Measurements from ENCODE around the gene ASIC2.

Gene ASIC2

DNA sequence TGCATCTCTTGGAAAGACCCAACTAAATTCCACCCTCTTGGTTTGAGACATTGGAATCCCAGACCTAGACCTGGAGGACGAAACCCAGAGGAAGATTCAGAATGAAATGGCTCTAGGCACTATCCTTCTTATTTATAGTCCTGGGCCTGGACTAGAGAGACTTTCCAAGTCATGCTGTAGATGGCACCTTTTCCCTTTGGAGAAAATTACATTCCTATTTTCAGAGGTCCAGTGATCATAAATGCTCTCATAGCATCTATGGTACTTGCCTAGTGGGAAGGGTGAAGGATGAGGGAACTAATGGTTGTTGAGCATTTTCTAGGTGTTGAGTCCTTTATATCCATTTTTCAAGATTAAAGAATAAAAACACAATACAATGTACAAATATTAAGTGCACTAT, 264.3 kb downstream of the ASIC2 start:
- no peak for DNase-seq (ENCODE audit: low read depth in 2 of 2, low spot score in 1 of 2)

DNA sequence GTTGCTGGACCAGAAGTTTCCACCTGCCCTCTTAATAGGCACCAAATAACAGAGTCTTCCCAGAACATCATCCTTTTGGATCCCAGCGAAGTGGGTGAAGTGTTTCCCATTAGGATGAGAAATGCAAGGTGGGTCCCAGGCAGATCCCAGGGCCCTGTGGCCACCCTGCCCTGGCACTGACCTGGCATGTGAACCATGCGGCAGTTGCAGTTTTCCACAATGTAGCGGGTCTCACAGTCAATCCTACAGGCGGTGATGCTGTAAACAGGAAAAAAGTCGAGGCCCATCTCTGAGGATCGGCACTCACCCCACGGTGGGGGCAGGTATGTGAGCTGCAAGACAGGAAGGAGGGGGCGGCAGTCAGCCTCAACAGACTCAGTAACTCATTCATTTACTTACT, 265.0 kb downstream of the ASIC2 start:
- no peak for DNase-seq (ENCODE audit: low read depth in 2 of 2, low spot score in 1 of 2)

DNA sequence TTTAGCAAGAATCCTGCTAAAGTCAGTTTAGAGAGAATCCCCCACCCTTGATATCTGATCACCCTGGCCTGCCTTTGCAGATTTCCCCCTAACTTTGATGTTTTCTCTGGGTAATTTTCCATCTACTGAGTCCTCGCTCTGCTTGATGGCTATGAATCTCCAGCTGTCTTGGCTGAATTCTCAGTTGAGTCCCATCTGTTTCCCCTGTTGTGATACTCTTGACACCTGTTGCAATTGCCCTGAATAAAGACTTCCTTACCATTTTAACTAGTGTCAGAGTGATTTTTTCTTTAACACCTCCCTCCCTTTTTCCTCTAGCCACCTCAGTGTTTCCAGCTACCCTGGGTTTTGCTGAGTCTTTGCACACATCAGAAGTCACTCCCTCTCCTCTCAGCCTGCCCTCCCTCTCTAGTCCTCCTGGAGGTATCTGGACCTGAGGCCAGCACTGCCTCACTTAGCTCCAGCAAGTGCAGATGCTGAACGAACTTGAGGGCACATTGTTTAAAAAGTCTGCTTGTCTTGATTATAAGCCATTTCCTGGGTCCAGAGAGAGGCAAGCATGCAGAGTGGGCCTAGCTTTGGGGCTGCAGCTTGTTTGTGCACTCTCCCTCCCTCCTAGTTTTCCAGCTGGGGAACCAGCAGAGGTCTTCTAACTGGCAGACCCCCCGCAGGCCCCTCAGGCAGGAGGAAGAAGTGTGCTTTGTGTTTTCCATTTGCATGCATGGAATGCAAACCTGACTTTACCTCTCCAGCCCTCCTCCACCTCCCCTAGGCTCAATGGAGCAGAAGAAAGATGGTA, 268.2 kb downstream of the ASIC2 start:
- no peak for DNase-seq (ENCODE audit: low read depth in 2 of 2, low spot score in 1 of 2)

DNA sequence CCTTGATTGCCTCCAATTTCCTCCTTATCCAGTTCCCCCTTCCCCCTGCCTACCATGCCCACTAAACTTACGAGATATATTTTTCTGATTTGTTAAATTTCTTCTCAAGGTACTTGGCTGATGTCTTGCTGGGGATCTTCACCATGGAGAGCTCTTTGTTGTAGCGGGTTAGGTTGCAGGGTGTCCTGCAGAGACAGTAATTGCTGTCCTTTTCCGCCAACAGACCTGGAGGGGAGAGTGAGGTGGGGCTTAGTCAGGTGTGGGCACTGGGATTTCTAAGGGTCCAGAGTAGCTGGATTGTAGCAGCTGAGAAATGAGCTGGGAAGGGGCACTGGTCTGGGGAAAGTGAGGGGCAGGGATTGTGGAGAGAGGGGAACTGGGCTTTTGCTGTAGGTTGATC, 269.3 kb downstream of the ASIC2 start:
- DNase-seq (ENCODE audit: low read depth in 2 of 2, low spot score in 1 of 2) = no peak

DNA sequence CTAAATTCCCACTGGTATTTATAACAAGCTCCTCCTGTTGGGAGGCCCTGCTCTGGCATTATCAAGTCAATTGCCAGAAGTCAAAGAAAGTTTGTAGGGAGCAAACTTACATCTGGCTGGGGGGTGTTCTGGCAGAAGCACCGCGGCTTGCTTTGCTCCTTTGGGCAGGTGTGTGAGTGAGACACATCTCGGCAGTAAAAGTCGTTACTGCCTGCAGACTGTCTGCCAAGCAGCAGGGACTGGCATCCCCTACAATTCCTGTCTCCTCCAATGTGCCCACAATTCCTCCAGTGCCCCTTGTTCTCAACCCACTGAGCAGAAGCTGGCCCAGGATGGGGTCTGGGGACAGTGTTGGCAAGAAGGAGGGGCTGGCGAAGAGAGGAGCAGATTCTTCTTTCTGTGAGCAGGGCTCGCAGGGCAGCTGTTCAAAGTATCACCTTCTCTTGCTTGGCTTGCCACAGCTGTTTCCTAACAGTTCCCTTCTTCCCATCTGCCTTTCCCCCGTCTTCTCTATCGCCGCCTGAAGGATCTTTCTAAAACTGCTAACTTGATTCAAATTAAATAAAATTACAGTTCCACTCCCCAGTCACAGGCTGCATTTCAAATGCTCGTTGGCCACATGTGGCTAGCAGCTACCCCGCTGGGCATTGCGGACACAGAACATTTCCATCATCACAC, 271.2 kb downstream of the ASIC2 start:
- DNase-seq (ENCODE audit: low read depth in 2 of 2, low spot score in 1 of 2) = no peak

DNA sequence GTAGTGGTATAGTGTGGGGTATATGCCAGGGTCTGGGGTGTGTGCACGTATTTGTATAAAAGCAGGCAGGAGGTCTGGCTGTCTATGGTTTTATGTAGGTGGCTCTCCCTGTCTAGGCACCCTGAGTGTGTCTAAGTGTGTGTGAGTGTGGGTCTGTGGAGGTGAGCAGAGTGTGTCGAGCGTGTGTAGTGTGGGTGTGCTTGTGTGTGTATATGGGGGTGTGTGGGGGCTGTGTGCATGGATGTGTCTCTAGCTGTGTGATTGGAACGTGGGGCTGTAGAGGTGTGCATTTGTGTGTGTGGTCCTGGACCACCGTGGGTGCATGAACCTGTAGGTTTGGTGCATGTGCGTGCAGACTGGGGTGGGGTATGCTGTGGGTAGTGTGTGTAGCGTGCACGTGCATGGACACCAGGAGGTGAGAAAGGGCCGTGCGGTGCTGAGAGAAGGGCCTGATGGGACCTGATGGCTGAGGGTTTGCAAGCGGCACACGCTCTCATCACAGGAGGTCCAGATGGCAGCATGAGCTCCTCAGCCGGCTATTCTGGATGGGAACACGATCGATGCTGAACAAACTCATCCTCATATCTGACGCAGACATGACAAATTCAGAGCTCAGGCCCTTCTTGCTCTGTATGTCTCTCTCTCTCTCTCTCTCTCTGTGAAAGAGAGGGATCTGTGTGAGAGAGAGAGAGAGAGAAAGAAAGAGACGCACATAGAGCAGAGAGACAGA, 273.8 kb downstream of the ASIC2 start:
- no peak for DNase-seq (ENCODE audit: low read depth in 2 of 2, low spot score in 1 of 2)

DNA sequence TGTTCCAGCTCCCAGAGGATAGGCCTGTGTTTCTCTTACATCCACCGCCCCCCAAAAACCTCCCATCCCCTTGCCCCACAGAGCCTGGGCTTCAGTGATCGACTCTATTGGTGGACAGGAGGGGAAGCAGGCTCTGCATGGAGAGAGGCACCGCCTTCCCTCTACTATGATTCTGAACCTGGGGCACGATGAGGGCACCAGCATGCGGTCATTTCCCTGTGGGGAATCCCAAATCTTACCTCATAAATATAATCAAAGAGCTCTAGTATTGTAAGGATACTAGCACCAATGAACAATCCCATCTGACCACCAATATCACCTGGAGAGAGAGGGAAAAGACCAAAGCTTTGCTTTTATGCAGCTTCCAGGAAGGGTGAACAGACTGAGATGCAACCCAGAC, 275.7 kb downstream of the ASIC2 start:
- no peak for DNase-seq (ENCODE audit: low read depth in 2 of 2, low spot score in 1 of 2)

DNA sequence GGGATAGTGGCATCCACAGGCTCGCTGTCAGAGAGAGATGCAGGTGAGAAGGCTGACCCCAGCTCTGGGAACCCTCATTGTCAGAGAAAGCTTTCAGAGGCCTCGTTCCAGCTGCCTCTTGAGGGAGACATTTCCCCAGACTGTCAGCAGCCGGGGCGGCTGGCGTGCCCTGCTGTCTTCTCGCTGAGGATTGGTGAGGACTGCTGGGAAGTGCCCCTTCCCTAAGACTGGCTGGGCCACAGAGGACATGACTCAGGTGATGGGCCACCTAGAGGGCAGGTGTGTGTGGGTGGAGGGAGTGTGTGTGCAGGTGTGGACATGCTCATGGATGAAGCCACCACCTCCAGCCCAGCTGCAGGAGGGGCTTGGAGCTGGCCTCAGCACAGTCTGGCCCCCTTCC, 276.2 kb downstream of the ASIC2 start:
- no peak for DNase-seq (ENCODE audit: low read depth in 2 of 2, low spot score in 1 of 2)

DNA sequence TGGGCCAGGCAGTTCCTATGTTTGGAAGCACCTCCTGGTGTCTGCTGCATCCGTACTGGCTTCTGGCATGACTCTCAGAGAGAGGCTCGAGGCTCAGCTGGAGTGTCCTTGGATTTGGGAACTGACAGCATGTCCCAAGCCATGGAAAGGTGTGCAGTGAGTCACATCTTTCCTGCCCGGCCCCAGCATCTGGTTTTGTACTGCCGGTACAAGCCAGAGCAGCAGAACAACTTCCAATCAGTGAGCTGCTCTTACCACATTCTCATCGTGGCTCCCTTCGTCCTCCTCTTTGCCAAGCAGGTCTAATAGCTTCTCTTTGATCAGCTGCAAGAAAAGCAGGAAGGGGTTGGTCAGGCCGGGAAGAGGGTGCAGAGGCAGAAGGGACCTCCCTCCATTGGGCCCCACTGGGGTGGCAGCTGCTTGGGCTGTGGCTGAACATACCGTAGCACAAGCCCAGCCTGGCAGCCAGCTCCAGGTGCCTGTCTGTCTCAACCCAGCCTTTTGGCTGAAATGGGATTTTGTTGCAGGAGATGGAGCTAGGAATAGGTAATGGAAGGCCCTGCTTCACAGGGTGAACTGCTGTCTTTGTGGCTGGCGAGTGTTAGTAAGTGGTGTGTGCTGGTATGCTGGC, 277.3 kb downstream of the ASIC2 start:
- no peak for DNase-seq (ENCODE audit: low read depth in 2 of 2, low spot score in 1 of 2)

DNA sequence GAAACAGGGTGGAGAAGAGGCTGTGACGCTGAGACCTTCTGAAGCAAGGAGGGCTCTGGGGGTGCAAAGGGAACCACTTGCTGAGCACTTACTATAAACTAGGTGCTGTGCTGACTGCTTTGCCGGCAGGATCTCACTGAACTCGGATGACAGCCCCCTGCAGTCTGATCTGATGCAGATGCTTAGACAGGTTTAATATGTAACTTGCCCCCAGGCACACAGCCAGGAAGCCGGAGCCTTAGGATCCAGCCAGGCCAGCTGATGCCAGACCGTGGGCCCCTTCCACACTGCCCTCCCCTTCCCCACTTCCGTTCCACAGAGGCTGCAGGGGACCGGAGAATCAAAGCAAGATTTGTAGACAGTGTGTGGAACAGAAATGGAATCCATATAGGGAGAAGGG, 278.3 kb downstream of the ASIC2 start:
- DNase-seq (ENCODE audit: low read depth in 2 of 2, low spot score in 1 of 2) = no peak

DNA sequence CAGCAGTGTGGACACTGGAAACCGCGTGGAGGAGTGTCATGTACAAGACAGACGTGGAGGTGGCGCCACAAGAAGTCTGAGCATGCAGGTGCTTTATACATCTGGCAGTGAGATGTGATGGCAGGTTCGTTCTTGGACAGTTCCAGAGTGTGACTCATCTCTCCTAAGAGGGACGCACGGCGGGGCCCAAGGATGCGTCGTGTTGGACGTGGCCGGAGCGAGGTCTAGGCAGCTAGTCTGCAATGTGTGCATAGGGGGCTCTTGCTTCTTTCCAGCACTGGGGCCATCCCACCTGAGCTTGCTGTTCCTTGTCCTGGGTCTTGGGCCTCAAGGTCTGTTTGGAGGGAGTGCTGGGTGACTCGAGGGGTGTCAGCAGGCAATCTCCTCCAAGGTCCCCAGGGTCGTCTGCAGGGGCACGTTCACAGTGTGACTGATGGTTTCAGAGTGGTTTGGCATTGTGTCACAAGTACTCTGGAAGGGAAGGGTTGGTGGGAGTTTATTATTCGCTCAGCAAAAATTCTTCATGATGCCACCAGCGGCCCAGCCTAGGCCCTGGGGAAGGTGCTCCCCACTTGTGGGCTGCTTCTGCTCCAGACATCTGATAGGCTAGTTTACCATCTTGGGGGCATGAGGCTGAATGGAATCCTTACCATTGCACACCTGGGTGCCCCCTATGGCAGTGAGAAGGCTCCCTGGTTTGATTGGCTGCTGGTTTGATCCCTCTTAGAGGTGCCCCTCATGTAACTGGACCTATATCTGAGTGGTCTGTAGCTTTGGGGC, 279.3 kb downstream of the ASIC2 start:
- DNase-seq (ENCODE audit: low read depth in 2 of 2, low spot score in 1 of 2) = no peak

DNA sequence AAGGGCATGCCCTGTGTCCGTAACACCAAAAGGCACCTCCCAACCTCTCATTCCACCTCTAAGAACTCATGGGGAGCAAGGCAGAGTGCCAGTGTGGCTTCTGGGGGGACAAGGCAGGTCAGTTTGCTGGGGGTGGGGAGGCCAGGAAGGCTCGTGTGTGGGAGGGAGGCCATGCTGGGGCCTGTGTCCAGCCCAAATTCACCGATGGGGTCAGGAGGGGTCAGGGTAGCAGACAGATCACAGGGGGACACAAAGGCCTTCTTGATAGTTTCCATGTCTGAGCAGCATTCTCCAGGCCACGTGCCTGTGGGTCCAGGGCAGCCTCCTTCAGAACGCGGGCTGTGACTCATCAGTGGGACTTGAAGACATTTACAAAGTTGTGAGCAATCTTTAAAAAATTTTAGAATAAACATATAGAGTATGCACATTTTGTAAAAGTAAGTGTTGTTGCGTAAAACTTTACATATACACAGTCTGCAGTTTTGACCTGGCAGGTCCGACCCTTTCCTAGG, 280.5 kb downstream of the ASIC2 start:
- DNase-seq (ENCODE audit: low read depth in 2 of 2, low spot score in 1 of 2) = no peak

DNA sequence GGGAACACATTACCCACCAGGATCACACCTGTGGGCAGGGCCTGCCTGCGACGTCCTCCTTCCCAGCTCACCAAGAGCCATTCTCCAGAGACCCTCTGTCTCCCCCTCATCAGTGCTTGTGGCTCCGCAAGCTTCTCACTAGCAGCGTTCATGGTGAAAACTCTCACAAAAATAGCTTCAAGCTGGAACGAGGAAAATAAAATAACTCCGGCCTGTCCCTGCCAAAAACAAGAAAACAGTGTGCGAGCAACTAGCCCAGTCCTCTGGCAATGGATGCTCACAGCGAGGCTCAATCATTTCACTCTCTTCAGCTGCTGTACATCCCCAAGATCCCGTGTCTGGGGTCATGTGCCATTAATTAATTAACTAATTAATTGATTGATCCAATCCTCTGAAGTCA, 283.5 kb downstream of the ASIC2 start:
- DNase-seq (ENCODE audit: low read depth in 2 of 2, low spot score in 1 of 2) = no peak

DNA sequence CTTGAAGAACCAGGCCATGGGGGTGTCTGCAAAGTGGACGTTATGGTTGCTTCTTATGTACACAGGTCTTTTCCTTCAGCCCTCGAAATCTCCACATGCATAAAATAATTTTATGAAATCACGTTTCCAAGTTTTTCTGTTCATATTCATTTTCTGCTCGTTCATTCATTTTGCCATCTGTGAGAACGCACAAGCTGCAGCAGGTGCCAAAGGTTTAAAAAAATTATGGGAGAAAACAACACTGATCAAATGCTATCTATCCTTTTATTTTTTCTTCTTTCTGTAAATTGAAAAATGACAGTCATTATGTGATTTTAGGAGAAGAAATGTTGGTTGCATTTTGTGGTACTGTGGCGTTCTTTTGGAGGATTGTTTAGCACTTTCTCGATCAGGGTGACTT, 285.9 kb downstream of the ASIC2 start:
- DNase-seq (ENCODE audit: low read depth in 2 of 2, low spot score in 1 of 2) = no peak

DNA sequence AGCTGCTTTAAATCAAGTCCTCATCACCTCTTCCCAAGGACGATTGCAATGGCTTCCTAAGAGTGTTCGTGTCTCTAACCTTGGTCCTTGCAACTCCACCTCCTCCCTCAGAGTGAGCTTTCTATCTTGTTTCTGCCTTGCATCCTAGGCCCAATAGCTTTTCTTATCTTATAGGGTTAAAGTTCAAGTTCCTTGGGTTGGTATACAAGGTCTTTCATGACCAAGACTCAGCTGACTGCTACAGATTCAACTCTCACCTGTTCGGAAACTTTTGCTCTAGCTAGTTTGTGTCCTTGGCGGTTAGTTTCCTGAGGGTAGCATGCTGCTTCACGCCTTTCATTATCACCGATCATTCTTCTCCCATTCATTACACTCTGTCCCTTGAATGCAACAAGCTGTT, 290.8 kb downstream of the ASIC2 start:
- no peak for DNase-seq (ENCODE audit: low read depth in 2 of 2, low spot score in 1 of 2)

DNA sequence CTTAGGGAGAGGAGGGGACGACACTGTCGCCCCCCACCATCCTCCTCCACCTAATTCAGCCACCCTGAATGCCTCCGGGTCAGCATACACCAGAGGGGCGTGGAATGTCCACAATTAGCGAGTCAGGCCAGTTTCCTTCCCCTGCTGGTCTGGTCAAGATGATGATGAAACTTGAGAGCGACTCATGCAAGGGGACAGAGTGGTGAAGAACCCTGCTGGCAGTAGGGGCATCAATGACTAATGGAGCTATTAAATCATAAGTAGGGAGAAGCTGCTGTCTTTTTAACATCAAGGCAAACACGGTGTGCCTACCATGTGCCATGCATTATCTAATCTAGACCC, 294.2 kb downstream of the ASIC2 start:
- no peak for DNase-seq (ENCODE audit: low read depth in 2 of 2, low spot score in 1 of 2)

DNA sequence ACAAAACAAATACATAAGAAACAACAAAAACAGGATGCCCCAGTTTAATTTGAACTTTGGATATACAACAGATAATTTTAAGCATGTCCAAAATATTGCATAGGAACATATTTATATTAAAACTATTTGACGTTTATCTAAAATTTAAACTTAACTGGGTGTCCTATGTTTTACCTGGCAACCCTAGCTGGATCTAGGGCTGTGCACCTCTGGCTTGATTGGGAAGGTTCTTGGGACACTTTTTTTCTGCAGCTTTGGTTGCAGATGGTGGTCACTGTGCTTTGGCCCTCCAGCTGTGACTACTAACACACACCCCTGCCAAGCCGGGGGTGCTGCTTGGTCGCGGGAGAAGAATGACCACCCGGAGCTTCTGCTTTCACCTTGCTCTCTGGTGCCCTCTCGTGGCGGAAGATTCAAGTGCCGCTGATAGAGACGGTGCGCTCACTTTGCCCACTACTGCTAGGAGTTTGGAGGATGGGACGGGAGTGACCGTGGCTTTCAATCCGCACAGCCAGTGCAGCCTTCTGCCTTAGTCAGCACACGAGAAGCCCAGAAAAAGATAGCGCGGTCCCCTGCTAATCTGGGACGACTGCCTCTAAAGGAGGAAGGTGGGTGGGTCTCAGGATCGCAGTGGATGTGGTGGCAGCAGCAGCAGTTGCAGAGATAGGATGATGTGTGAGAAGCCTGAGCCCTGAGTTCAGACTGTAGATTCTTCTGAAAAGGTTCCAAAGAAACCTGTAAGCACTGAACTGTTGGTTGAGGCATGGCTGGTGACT, 294.8 kb downstream of the ASIC2 start:
- DNase-seq (ENCODE audit: low read depth in 2 of 2, low spot score in 1 of 2) = peak; percentile 45 to 49

DNA sequence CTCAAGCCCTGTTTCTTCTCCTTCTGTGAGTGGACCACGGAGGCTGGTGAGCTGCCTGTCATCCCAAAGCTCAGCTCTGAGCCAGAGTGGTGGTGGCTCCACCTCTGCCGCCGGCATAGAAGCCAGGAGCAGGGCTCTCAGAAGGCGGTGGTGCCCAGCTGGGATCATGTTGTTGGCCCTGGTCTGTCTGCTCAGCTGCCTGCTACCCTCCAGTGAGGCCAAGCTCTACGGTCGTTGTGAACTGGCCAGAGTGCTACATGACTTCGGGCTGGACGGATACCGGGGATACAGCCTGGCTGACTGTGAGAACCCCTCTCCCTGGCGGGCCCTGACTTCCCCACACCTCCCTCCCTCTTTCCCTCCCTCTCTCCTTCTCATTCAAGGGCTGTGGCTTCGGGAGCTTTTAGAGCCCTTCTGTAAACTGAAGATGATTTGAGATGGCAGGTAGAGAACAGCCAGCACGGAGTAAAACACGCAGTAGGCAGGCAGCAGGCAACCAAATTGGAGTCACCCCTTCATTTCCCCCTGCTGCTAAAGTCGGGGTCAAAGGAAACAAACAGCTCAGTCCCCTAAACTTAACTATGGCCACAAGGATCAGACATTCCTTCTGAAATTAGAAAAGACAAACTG, 297.6 kb downstream of the ASIC2 start:
- no peak for DNase-seq (ENCODE audit: low read depth in 2 of 2, low spot score in 1 of 2)

DNA sequence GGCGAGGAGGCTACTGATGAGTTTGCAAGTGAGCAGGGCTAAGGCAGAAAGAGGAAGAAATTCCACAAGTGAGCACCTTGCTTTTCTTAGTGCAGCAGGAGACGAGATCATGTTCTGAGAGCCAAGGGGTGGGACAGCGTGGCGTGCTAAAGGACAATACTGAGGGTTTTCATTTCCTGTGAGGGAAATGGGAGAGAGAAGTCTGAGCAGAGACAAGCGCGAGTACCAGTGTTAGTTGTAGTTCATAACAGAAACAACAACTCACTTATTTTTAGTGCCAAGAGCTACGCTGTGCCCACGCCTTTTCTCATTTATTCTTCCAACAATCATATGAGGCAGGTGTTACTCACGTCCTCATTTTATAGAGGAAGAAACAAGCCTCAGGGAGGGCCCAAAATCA, 299.1 kb downstream of the ASIC2 start:
- DNase-seq (ENCODE audit: low read depth in 2 of 2, low spot score in 1 of 2) = no peak
